Measurements from ENCODE around the gene CFHR2.

Gene CFHR2

GRCh38 chr1:196951711-196952394 is 8.3 kb downstream of the CFHR2 start:
- in situ Hi-C loops (cut with MboI; ENCODE audit: low sequenced_read_pairs, unreplicated experiment) = no loop called here
- no peak for TF ChIP-seq CTCF (IDR thresholded peaks at IDR 0.05; ENCODE audit: borderline replicate concordance, control extremely low read depth, extremely low read depth, insufficient read depth, missing control alignments)
- no peak for DNase-seq (ENCODE audit: low spot score)

- DNase-seq (ENCODE audit: low spot score) = no peak
- in situ Hi-C loops (cut with MboI; ENCODE audit: low sequenced_read_pairs, unreplicated experiment) = no loop called here
- no peak for TF ChIP-seq CTCF (IDR thresholded peaks at IDR 0.05; ENCODE audit: borderline replicate concordance, control extremely low read depth, extremely low read depth, insufficient read depth, missing control alignments)
These were observed 11.2 kb downstream of the CFHR2 start for GRCh38 chr1:196954778-196955177.

GRCh38 chr1:196955926-196956325 is 12.4 kb downstream of the CFHR2 start:
- in situ Hi-C loops (cut with MboI; ENCODE audit: low sequenced_read_pairs, unreplicated experiment) = no loop called here
- no peak for TF ChIP-seq CTCF (IDR thresholded peaks at IDR 0.05; ENCODE audit: borderline replicate concordance, control extremely low read depth, extremely low read depth, insufficient read depth, missing control alignments)
- no peak for DNase-seq (ENCODE audit: low spot score)

- DNase-seq (ENCODE audit: low spot score) = no peak
- in situ Hi-C loops (cut with MboI; ENCODE audit: low sequenced_read_pairs, unreplicated experiment) = no loop called here
- no peak for TF ChIP-seq CTCF (IDR thresholded peaks at IDR 0.05; ENCODE audit: borderline replicate concordance, control extremely low read depth, extremely low read depth, insufficient read depth, missing control alignments)
These were observed 17.3 kb downstream of the CFHR2 start for GRCh38 chr1:196960854-196961253.

- TF ChIP-seq CTCF (IDR thresholded peaks at IDR 0.05; ENCODE audit: borderline replicate concordance, control extremely low read depth, extremely low read depth, insufficient read depth, missing control alignments) = no peak
- in situ Hi-C loops (cut with MboI; ENCODE audit: low sequenced_read_pairs, unreplicated experiment) = no loop called here
- no peak for DNase-seq (ENCODE audit: low spot score)
These were observed 26.6 kb downstream of the CFHR2 start for GRCh38 chr1:196970182-196970581.

- in situ Hi-C loops (cut with MboI; ENCODE audit: low sequenced_read_pairs, unreplicated experiment) = no loop called here
- TF ChIP-seq CTCF (IDR thresholded peaks at IDR 0.05; ENCODE audit: borderline replicate concordance, control extremely low read depth, extremely low read depth, insufficient read depth, missing control alignments) = no peak
These were observed 32.7 kb downstream of the CFHR2 start for GRCh38 chr1:196976278-196976677.

More at GRCh38 chr1:196976278-196976677, 32.7 kb downstream of the CFHR2 start:
- DNase-seq (ENCODE audit: low spot score) = no peak
